Measurements from ENCODE around the gene C4B.

Gene C4B

DNA sequence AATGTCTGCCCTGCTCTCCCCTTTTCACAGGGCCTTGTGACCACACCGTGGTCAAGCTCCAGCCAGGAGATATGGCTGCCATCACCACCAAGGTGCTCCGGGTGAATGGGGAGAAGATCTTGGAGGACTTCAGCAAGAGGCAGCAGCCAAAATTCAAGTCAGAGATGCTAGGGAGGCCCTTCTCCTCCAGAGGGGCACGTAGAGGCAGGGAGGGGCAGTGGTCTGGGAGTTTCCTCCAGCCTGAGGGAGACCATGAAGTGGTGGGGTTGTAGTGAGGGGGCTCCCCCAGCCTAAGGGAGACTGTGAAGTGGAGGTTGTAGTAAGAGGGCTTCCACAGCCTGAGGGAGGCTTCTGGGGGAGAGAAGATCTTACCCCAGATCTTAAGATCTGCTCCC lies 46.7 kb upstream of the C4B start (continued):
- TF ChIP-seq, protein P1, sequence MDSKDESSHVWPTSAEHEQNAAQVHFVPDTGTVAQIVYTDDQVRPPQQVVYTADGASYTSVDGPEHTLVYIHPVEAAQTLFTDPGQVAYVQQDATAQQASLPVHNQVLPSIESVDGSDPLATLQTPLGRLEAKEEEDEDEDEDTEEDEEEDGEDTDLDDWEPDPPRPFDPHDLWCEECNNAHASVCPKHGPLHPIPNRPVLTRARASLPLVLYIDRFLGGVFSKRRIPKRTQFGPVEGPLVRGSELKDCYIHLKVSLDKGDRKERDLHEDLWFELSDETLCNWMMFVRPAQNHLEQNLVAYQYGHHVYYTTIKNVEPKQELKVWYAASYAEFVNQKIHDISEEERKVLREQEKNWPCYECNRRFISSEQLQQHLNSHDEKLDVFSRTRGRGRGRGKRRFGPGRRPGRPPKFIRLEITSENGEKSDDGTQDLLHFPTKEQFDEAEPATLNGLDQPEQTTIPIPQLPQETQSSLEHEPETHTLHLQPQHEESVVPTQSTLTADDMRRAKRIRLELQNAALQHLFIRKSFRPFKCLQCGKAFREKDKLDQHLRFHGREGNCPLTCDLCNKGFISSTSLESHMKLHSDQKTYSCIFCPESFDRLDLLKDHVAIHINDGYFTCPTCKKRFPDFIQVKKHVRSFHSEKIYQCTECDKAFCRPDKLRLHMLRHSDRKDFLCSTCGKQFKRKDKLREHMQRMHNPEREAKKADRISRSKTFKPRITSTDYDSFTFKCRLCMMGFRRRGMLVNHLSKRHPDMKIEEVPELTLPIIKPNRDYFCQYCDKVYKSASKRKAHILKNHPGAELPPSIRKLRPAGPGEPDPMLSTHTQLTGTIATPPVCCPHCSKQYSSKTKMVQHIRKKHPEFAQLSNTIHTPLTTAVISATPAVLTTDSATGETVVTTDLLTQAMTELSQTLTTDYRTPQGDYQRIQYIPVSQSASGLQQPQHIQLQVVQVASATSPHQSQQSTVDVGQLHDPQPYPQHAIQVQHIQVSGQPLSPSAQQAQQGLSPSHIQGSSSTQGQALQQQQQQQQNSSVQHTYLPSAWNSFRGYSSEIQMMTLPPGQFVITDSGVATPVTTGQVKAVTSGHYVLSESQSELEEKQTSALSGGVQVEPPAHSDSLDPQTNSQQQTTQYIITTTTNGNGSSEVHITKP (tag by site-specific recombination; IDR thresholded peaks at IDR 0.05): no peak
- TF ChIP-seq ZNF341 (tag by site-specific recombination; IDR thresholded peaks at IDR 0.05; ENCODE audit: low read depth) (no peak), ZNF670 (tag by site-specific recombination; IDR thresholded peaks at IDR 0.05; ENCODE audit: low read depth) (no peak), ZNF843 (tag by site-specific recombination; IDR thresholded peaks at IDR 0.05) (no peak), ZNF561 (tag by site-specific recombination; IDR thresholded peaks at IDR 0.05; ENCODE audit: borderline replicate concordance) (no peak), KLF16 (tag by site-specific recombination; IDR thresholded peaks at IDR 0.05) (no peak)

- ChIA-PET CTCF (interaction anchor here (2.0 kb wide), 1 partner anchor 16 kb away, joined by 7 read pairs; no protein-coding TSS in a partner anchor), POLR2A (interaction anchor here (0.8 to 1.6 kb wide), 3 partner anchors 9 to 141 kb away, joined by 3 to 8 read pairs (median 3); partner anchors contain the start of genes HSPA1B, NELFE and SKIC2)
- Histone ChIP-seq H3K4me3 (ENCODE audit: low read depth, low read length) (no peak overlapping the region), H3K27ac (ENCODE audit: extremely low read depth, low read depth, low read length) (no peak overlapping the region), H3K9me3 (ENCODE audit: control insufficient read depth, insufficient read depth, low read depth, low read length) (no peaks in the 10 kb centered on the region), H3K4me1 (ENCODE audit: control insufficient read depth, insufficient read depth, low read length) (peaks cover 5% of the 10 kb centered on the region), H3K36me3 (ENCODE audit: control insufficient read depth in 2 of 2, insufficient read depth in 1 of 2, low read length in 2 of 2) (peaks cover 13 to 77% of the 10 kb centered on the region in 2 experiments; a peak in 2 of 3 replicates)
- TF ChIP-seq, protein P2, sequence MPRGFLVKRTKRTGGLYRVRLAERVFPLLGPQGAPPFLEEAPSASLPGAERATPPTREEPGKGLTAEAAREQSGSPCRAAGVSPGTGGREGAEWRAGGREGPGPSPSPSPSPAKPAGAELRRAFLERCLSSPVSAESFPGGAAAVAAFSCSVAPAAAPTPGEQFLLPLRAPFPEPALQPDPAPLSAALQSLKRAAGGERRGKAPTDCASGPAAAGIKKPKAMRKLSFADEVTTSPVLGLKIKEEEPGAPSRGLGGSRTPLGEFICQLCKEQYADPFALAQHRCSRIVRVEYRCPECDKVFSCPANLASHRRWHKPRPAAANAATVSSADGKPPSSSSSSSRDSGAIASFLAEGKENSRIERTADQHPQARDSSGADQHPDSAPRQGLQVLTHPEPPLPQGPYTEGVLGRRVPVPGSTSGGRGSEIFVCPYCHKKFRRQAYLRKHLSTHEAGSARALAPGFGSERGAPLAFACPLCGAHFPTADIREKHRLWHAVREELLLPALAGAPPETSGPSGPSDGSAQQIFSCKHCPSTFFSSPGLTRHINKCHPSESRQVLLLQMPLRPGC (tag by site-specific recombination; IDR thresholded peaks at IDR 0.05): no peak
- no peak for TF ChIP-seq ZNF133 (tag by site-specific recombination; IDR thresholded peaks at IDR 0.05)
- TF ChIP-seq, protein P3, sequence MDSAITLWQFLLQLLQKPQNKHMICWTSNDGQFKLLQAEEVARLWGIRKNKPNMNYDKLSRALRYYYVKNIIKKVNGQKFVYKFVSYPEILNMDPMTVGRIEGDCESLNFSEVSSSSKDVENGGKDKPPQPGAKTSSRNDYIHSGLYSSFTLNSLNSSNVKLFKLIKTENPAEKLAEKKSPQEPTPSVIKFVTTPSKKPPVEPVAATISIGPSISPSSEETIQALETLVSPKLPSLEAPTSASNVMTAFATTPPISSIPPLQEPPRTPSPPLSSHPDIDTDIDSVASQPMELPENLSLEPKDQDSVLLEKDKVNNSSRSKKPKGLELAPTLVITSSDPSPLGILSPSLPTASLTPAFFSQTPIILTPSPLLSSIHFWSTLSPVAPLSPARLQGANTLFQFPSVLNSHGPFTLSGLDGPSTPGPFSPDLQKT (IDR thresholded peaks at IDR 0.05; ENCODE audit: borderline replicate concordance, low read depth, low read length): no peak
- no peak for TF ChIP-seq ZNF777 (tag by site-specific recombination; IDR thresholded peaks at IDR 0.05; ENCODE audit: borderline replicate concordance)
- no peak for TF ChIP-seq GLIS2 (tag by site-specific recombination; IDR thresholded peaks at IDR 0.05)
- no peak for TF ChIP-seq ZEB2 (tag by site-specific recombination; IDR thresholded peaks at IDR 0.05)
- TF ChIP-seq KLF8 (tag by site-specific recombination; IDR thresholded peaks at IDR 0.05): no peak
- TF ChIP-seq SCRT2 (tag by site-specific recombination; IDR thresholded peaks at IDR 0.05): no peak
- TF ChIP-seq OSR2 (tag by site-specific recombination; IDR thresholded peaks at IDR 0.05): no peak
- no peak for TF ChIP-seq ZNF664 (tag by site-specific recombination; IDR thresholded peaks at IDR 0.05)
Measured at GRCh38 chr6:31968326-31968725, 46.3 kb upstream of the C4B start.
